ENCODE results near the gene MAP4K5.

The MAP4K5 gene

DNA sequence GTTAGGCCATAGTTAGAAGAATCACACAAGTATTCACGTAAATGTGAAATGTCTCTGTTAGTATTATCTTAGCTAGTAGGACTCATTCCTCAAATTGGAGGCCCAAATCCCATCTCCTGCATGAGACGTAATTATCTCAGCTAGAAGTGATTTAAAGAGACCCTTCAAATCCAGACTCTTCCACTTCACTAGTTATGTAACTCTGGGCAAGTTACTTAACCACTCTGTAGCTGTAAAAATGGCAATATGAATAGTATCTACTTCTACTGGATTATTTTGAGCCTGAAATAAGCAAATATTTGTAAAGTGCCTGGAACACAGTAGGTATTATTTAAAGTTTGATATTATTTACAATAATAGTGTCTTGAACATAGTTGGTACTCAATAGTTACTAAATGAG, 107.3 kb downstream of the MAP4K5 start:
- no peak for DNase-seq (ENCODE audit: extremely low read depth, insufficient read length)
- no peak for TF ChIP-seq CTCF (IDR thresholded peaks at IDR 0.05; ENCODE audit: insufficient read depth, low read length, poor library complexity, severe bottlenecking)
- Histone ChIP-seq H3K27me3 (replicated peaks; ENCODE audit: control insufficient read depth, insufficient read depth, low read length) (no peaks in the 10 kb centered on the region), H3K4me3 (replicated peaks; ENCODE audit: low read depth, low read length) (no peak overlapping the region), H3K36me3 (ENCODE audit: control insufficient read depth, insufficient read depth, low read length) (no peaks in the 10 kb centered on the region; the same call in 1 of the 2 replicates)

DNA sequence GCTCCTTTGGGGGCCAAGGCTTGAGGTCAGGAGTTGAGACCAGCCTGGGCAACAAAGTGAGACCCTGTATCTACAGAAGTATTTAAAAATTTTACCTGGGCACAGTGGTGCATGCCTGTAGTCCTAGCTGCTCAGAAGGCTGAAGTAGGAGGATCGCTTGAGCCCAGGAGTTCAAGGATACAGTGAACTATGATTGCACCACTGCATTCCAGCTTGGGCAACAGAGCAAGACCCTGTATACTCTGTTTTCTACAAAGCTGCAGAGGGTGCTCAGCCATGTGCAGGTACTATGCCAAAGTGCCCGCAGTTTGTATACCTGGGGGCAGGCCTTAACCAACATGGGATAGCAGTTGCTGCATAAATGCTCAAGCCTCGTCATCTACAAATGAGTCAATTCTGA, 108.8 kb downstream of the MAP4K5 start:
- no peak for TF ChIP-seq CTCF (IDR thresholded peaks at IDR 0.05; ENCODE audit: insufficient read depth, low read length, poor library complexity, severe bottlenecking)
- no peak overlapping the region for H3K4me3 ChIP-seq (replicated peaks; ENCODE audit: low read depth, low read length)
- H3K36me3 ChIP-seq (ENCODE audit: control insufficient read depth, insufficient read depth, low read length) = no peaks in the 10 kb centered on the region; the same call in 1 of the 2 replicates
- no peak for DNase-seq (ENCODE audit: extremely low read depth, insufficient read length)
- no peaks in the 10 kb centered on the region for H3K27me3 ChIP-seq (replicated peaks; ENCODE audit: control insufficient read depth, insufficient read depth, low read length)

- no peak overlapping the region for H3K4me3 ChIP-seq (replicated peaks; ENCODE audit: low read depth, low read length)
- H3K36me3 ChIP-seq (ENCODE audit: control insufficient read depth, insufficient read depth, low read length) = no peaks in the 10 kb centered on the region; the same call in none of the 2 replicates
- DNase-seq (ENCODE audit: extremely low read depth, insufficient read length) = no peak
- no peaks in the 10 kb centered on the region for H3K27me3 ChIP-seq (replicated peaks; ENCODE audit: control insufficient read depth, insufficient read depth, low read length)
- no peak for TF ChIP-seq CTCF (IDR thresholded peaks at IDR 0.05; ENCODE audit: insufficient read depth, low read length, poor library complexity, severe bottlenecking)
These were observed 110.9 kb downstream of the MAP4K5 start for GRCh38 chr14:50421499-50421898.

- no peak for TF ChIP-seq CTCF (IDR thresholded peaks at IDR 0.05; ENCODE audit: insufficient read depth, low read length, poor library complexity, severe bottlenecking)
- H3K36me3 ChIP-seq (ENCODE audit: control insufficient read depth, insufficient read depth, low read length) = no peaks in the 10 kb centered on the region; the same call in none of the 2 replicates
- DNase-seq (ENCODE audit: extremely low read depth, insufficient read length) = no peak
- no peak overlapping the region for H3K4me3 ChIP-seq (replicated peaks; ENCODE audit: low read depth, low read length)
- no peaks in the 10 kb centered on the region for H3K27me3 ChIP-seq (replicated peaks; ENCODE audit: control insufficient read depth, insufficient read depth, low read length)
These were observed 114.5 kb downstream of the MAP4K5 start for GRCh38 chr14:50417853-50418252.

- no peaks in the 10 kb centered on the region for H3K36me3 ChIP-seq (ENCODE audit: control insufficient read depth, insufficient read depth, low read length)
- H3K4me3 ChIP-seq (replicated peaks; ENCODE audit: low read depth, low read length) = no peak overlapping the region
- no peaks in the 10 kb centered on the region for H3K27me3 ChIP-seq (replicated peaks; ENCODE audit: control insufficient read depth, insufficient read depth, low read length)
- no peak for DNase-seq (ENCODE audit: extremely low read depth, insufficient read length)
- TF ChIP-seq CTCF (IDR thresholded peaks at IDR 0.05; ENCODE audit: insufficient read depth, low read length, poor library complexity, severe bottlenecking) = no peak
These were observed 121.4 kb downstream of the MAP4K5 start for GRCh38 chr14:50410921-50411320.

DNA sequence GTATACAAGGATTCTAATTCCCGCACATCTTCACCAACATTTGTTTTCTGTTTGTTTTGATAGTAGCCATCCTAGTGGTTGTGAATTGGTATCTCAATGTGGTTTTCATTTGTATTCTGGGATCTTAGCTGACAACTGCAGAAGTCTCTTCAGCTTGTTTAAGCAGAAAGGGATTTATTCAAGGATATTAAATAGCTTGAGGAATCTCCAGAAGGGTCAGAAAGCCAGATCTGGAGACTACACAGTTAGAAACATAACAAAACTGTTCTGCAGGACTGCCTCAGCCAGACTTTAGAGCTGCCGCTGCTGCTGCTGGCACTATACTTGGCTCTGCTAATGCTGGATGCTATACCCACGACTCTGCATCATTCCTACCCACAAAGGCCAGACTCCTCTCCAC, 122.3 kb downstream of the MAP4K5 start:
- H3K27me3 ChIP-seq (replicated peaks; ENCODE audit: control insufficient read depth, insufficient read depth, low read length) = no peaks in the 10 kb centered on the region
- TF ChIP-seq CTCF (IDR thresholded peaks at IDR 0.05; ENCODE audit: insufficient read depth, low read length, poor library complexity, severe bottlenecking) = no peak
- no peak overlapping the region for H3K4me3 ChIP-seq (replicated peaks; ENCODE audit: low read depth, low read length)
- DNase-seq (ENCODE audit: extremely low read depth, insufficient read length) = no peak
- no peaks in the 10 kb centered on the region for H3K36me3 ChIP-seq (ENCODE audit: control insufficient read depth, insufficient read depth, low read length)
